GM12878 (cell line): ENCODE results near the gene ADA. TPM values are rescaled to one million over a fixed set of nuclear protein-coding genes. Genes with fewer than 3 reads are reported as not detected.
"Not testable (repeated sequence)": the region's sequence is repeated elsewhere in the genome, so short reads cannot be mapped to it uniquely, and the experiment has no call there.

Experiments
- ATAC-seq: fragments of 200-7000 bp; cut with Tn5 transposase; 3 replicates; pipeline ENCODE4 v1.9.1; 2020; ENCODE audit warnings: mild to moderate bottlenecking, moderate library complexity
- BruUV-seq: library from RNA; stranded (reverse); fragments of 400-500 nt; replicated peaks from 2 replicates; lab custom pipeline; 2021; lab: Mats Ljungman, UMichigan
- CTCF ChIA-PET: fragments of 300-600 bp; sonication (Branson Sonifier 250); formaldehyde crosslinking; extraction: SDS; loops from one replicate; lab custom pipeline; 2021; ENCODE audit warnings: inconsistent platforms; lab: Yijun Ruan, JAX
- POLR2A ChIA-PET: fragments of 350-600 bp; formaldehyde crosslinking; extraction: SDS; loops from one replicate; lab custom pipeline; 2021; ENCODE audit warnings: inconsistent platforms; lab: Charles Lee
- RAD21 ChIA-PET: fragments of 300-600 bp; sonication (Branson Sonifier 250); formaldehyde crosslinking; loops from one replicate; lab custom pipeline; 2023; ENCODE audit warnings: antibody characterized with exemption; ENCODE audit not compliant: unreplicated experiment; lab: Charles Lee
- SMC1A ChIA-PET: fragments of 300-600 bp; sonication (Branson Sonifier 250); formaldehyde crosslinking; loops from one replicate; lab custom pipeline; 2023; ENCODE audit not compliant: unreplicated experiment, uncharacterized antibody; lab: Charles Lee
- DNase-seq: peaks from one replicate; pipeline ENCODE4 v3.0.0-alpha.2; 2011; ENCODE audit warnings: low read depth, low spot score
- FAIRE-seq: peaks from 3 replicates; lab custom pipeline; 2011; peaks lifted over from hg19 to GRCh38; lab: Jason Lieb, UNC
- H2AFZ ChIP-seq: 2 replicates; pipeline ENCODE4 v1.6.0; 2011; ENCODE audit warnings: low read depth, low read length, control low read depth; ENCODE audit not compliant: control insufficient read depth
- H3K27ac ChIP-seq: 2 replicates; pipeline ENCODE4 v1.5.1; 2011; ENCODE audit warnings: control low read depth; ENCODE audit not compliant: control insufficient read depth, insufficient read depth
- H3K27me3 ChIP-seq, 2 experiments: replicated peaks in 1 of 2; 2 replicates each; pipeline versions ENCODE4 v1.6.0 to v1.6.1; 2011; ENCODE audit warnings: low read length in 1 of 2; ENCODE audit not compliant: control insufficient read depth in 2 of 2, insufficient read depth in 2 of 2
- H3K36me3 ChIP-seq, 2 experiments: 2 replicates each; pipeline ENCODE4 v1.5.1; 2011; ENCODE audit warnings: low read length in 1 of 2; ENCODE audit not compliant: control insufficient read depth in 2 of 2, insufficient read depth in 2 of 2
- H3K4me1 ChIP-seq: 2 replicates; pipeline ENCODE4 v1.6.1; 2011; ENCODE audit warnings: mild to moderate bottlenecking, low read length, moderate library complexity, mixed read lengths; ENCODE audit not compliant: control insufficient read depth, insufficient read depth
- H3K4me2 ChIP-seq: 2 replicates; pipeline ENCODE4 v1.6.0; 2011; ENCODE audit warnings: control low read depth; ENCODE audit not compliant: control insufficient read depth, insufficient read depth
- H3K4me3 ChIP-seq: fragments of 200-600 bp; sonication (generic); 2 replicates; pipeline ENCODE4 v1.5.1; 2016
- H3K79me2 ChIP-seq: 2 replicates; pipeline ENCODE4 v1.6.0; 2011; ENCODE audit warnings: low read length; ENCODE audit not compliant: control insufficient read depth, insufficient read depth
- H3K9ac ChIP-seq: 2 replicates; pipeline ENCODE4 v1.8.0; 2011; ENCODE audit warnings: low read length, control low read depth, mixed read lengths; ENCODE audit not compliant: control insufficient read depth, insufficient read depth
- H3K9me3 ChIP-seq: replicated peaks from 3 replicates; pipeline ENCODE4 v1.5.1; 2011; ENCODE audit warnings: mild to moderate bottlenecking, low read length; ENCODE audit not compliant: control insufficient read depth, insufficient read depth
- H4K20me1 ChIP-seq: 2 replicates; pipeline ENCODE4 v1.6.0; 2011; ENCODE audit not compliant: control insufficient read depth, insufficient read depth
- RUNX3 ChIP-seq: IDR thresholded peaks from 2 replicates; pipeline ENCODE4 v1.6.1; 2012; ENCODE audit warnings: low read length, inconsistent platforms
- SMAD1 ChIP-seq: fragments of 450-650 bp; IDR thresholded peaks from 2 replicates; pipeline ENCODE4 v1.6.1; 2018; ENCODE audit warnings: mild to moderate bottlenecking, low read depth; ENCODE audit not compliant: partially characterized antibody
- SPI1 ChIP-seq: IDR thresholded peaks from 2 replicates; pipeline ENCODE4 v1.6.1; 2011; ENCODE audit warnings: low read depth, mild to moderate bottlenecking, low read length, moderate library complexity, borderline replicate concordance; ENCODE audit not compliant: insufficient read depth
- ZNF384 ChIP-seq: IDR thresholded peaks from 2 replicates; pipeline ENCODE4 v1.6.1; 2012; ENCODE audit warnings: low read depth, mild to moderate bottlenecking, low read length, improper control_type of control experiment, borderline replicate concordance
- WGBS: methylation state at CpG from one replicate; pipeline ENCODE4 v1.1.6; 2016; ENCODE audit warnings: low lambda C conversion rate; ENCODE audit not compliant: insufficient replicate concordance, insufficient coverage; ENCODE audit errors: missing lambda C conversion rate; 5-methylcytosine and 5-hydroxymethylcytosine counted together
- in situ Hi-C: fragments of 300-500 bp; cut with MboI; formaldehyde crosslinking; loops from 9 replicates; pipeline ENCODE4 v1.14.3; 2018; ENCODE audit warnings: mixed read lengths
- intact Hi-C: fragments of 100-400 bp; cut with micrococcal nuclease; formaldehyde crosslinking; loops from one replicate; pipeline ENCODE4 v1.14.2; 2022; ENCODE audit not compliant: unreplicated experiment
- polyA plus RNA-seq, 11 experiments: library from polyadenylated mRNA; depleted of rRNA in 4 of 11; unstranded in 6 of 11; stranded (reverse) in 5 of 11; fragments of >200 nt; fragmentation: Nextera tagmentation in 4 of 11; fragmentation: Illumina TruSeq in 1 of 11; extraction: Ambion mirVana in 4 of 11; extraction: Trizol in 1 of 11; gene quantifications; 1 replicate in 1 of 11; 2 replicates in 10 of 11; pipeline versions ENCODE4 v1.2.1 to v1.2.3, GENCODE V29; 2011 to 2016; ENCODE audit warnings: inconsistent platforms in 2 of 11, missing spikeins in 2 of 11, low read depth in 1 of 11
- total RNA-seq, 4 experiments: library from RNA; depleted of rRNA in 3 of 4; stranded (reverse); fragments of >200 nt in 3 of 4; fragmentation: Illumina TruSeq in 1 of 4; extraction: Trizol in 1 of 4; gene quantifications; 2 replicates each; pipeline versions ENCODE4 v1.2.1 to v1.2.3, GENCODE V29; 2013 to 2021
- TF ChIP-seq, protein P1 (sequence below): fragments of 450-650 bp; IDR thresholded peaks from 2 replicates; pipeline ENCODE4 v1.6.1; 2016; ENCODE audit warnings: mild to moderate bottlenecking

The ADA gene
- total and polyA plus RNA-seq, 10 of the 15 experiments (the other 5 are each of a cell fraction or from before 2014, with no cell fraction given): 40.9 to 217 (median 90.8) TPM

DNA sequence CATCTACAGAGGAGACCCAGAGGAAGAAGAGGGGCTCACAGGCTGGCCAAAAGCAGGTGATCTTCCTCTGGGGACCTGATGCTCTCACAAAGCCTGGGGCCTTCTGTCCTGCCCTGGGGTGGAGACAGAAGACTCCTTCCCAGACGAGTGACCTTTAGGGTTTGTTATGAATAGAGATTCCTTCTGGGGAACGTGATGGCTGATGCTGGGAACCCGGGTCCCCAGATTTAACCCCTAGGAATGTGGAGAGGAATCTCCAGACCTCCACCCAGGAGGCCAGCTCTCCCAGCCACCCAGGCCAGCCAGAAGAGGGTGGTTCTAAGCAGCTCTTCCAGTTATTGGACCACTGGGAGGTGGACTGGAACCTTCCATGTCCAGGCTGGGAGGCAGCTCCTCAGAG is 46.9 kb upstream of the ADA start (continued):
- TF ChIP-seq SMAD1: no peak
- TF ChIP-seq, protein P1, sequence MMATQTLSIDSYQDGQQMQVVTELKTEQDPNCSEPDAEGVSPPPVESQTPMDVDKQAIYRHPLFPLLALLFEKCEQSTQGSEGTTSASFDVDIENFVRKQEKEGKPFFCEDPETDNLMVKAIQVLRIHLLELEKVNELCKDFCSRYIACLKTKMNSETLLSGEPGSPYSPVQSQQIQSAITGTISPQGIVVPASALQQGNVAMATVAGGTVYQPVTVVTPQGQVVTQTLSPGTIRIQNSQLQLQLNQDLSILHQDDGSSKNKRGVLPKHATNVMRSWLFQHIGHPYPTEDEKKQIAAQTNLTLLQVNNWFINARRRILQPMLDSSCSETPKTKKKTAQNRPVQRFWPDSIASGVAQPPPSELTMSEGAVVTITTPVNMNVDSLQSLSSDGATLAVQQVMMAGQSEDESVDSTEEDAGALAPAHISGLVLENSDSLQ: no peak
- TF ChIP-seq, all 136 proteins: peak for 0

DNA sequence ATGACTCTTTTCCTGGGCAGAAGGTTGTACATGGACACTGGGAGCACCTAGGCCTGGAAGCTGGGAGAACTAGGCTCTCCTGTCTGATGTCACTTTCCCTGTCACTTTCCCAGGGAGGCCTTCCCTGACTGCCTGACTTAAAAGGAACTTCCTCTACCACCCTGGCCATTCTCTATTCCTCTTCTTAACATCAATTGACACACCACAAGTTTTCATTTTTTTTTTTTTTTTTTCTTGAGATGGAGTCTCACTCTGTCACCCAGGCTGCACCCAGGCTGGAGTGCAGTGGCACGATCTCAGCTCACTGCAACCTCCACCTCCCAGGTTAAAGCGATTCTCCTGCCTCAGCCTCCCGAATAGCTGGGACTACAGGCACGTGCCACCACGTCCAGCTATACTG is 45.5 kb upstream of the ADA start:
- ChIA-PET POLR2A (interaction anchor here (0.6 kb wide), 1 partner anchor 265 kb away, joined by 8 read pairs; no protein-coding TSS in a partner anchor), SMC1A (interaction anchor here (0.7 to 1.2 kb wide), 2 partner anchors 12 to 191 kb away, joined by 3 to 5 read pairs; no protein-coding TSS in a partner anchor), RAD21 (interaction anchor here (0.6 to 0.8 kb wide), 2 partner anchors 12 to 391 kb away, joined by 3 read pairs; no protein-coding TSS in a partner anchor), CTCF (interaction anchor here (0.9 to 2.7 kb wide), 3 partner anchors 12 to 121 kb away, joined by 4 to 11 read pairs (median 5); no protein-coding TSS in a partner anchor)
- 80% methylated on average over 4 of the region's 5 CpGs for WGBS
- FAIRE-seq, H3K36me3 ChIP-seq, in situ Hi-C loops, intact Hi-C loops, H2AFZ ChIP-seq, DNase-seq, H3K9ac ChIP-seq, H4K20me1 ChIP-seq, H3K4me3 ChIP-seq, BruUV-seq, H3K27me3 ChIP-seq, H3K79me2 ChIP-seq, H3K4me2 ChIP-seq, H3K9me3 ChIP-seq: not testable (repeated sequence)
- TF ChIP-seq RUNX3 (0 out of 2 replicates have a peak, but pooled peaks have one; percentile 10), ZNF384 (peak; percentile 21; the same call in 1 of the 2 replicates), SPI1 (peak; percentile 21; the same call in 1 of the 2 replicates)
- peak; percentile 26; the same call in 1 of the 3 replicates for ATAC-seq
- Histone ChIP-seq H3K27ac (peak overlapping the region; percentile 37; the same call in 1 of the 2 replicates), H3K4me1 (peaks cover 25% of the 10 kb centered on the region)
